ENCODE results near the gene ASB2. TPM values are rescaled to one million over a fixed set of nuclear protein-coding genes. Genes with fewer than 3 reads are reported as not detected.

ASB2 gene
- total and polyA plus RNA-seq, 2 donors (not counting 1 experiment from before 2014, with no cell fraction given): 0.99 to 1.5 TPM

GRCh38 chr14:94022532-94023411, 46.4 kb upstream of the ASB2 start:
- H3K4me3 ChIP-seq (replicated peaks in 1 of 4; ENCODE audit: control extremely low read depth in 1 of 4, insufficient read depth in 1 of 4, low read depth in 3 of 4, low read length in 4 of 4): no peak overlapping the region

GRCh38 chr14:94021416-94022157, 45.2 kb upstream of the ASB2 start:
- Histone ChIP-seq H4K20me1 (ENCODE audit: control insufficient read depth, extremely low read depth, insufficient read depth, low read length) (no peaks in the 10 kb centered on the region), H3K36me3 (ENCODE audit: control insufficient read depth, insufficient read depth, low read length) (no peaks in the 10 kb centered on the region), H2AFZ (ENCODE audit: low read length) (no peak overlapping the region), H3K27me3 (ENCODE audit: control insufficient read depth, insufficient read depth, low read length) (peaks cover 3% of the 10 kb centered on the region), H3K9ac (ENCODE audit: insufficient read depth, low read length) (no peak overlapping the region), H3K9me3 (ENCODE audit: control insufficient read depth, insufficient read depth, low read depth, low read length) (no peaks in the 10 kb centered on the region), H3K4me1 (ENCODE audit: control insufficient read depth, extremely low read depth, insufficient read depth, low read length) (no peaks in the 10 kb centered on the region), H3K27ac (ENCODE audit: insufficient read depth, low read length) (no peak overlapping the region), H3K79me2 (ENCODE audit: control insufficient read depth, insufficient read depth, low read length) (no peaks in the 10 kb centered on the region), H3K4me3 (replicated peaks in 1 of 4; ENCODE audit: control extremely low read depth in 1 of 4, insufficient read depth in 1 of 4, low read depth in 3 of 4, low read length in 4 of 4) (no peak overlapping the region), H3K4me2 (ENCODE audit: extremely low read depth, insufficient read depth, low read length) (no peak overlapping the region)
- DNase-seq (ENCODE audit: low read depth in 2 of 2): peak in 1 of 2 donors; percentile 23
- no peak for TF ChIP-seq EZH2 (IDR thresholded peaks at IDR 0.05; ENCODE audit: low read length, missing control alignments)
- no peak for TF ChIP-seq CTCF (conservative IDR thresholded peaks at IDR 0.05 in 1 of 2, IDR thresholded peaks at IDR 0.05 in 1 of 2; ENCODE audit: low read depth in 1 of 2, low read length in 2 of 2)

More at GRCh38 chr14:94022532-94023411, 46.4 kb upstream of the ASB2 start:
- DNase-seq (ENCODE audit: low read depth in 2 of 2): no peak
- H3K4me2 ChIP-seq (ENCODE audit: extremely low read depth, insufficient read depth, low read length): no peak overlapping the region
- no peaks in the 10 kb centered on the region for H3K36me3 ChIP-seq (ENCODE audit: control insufficient read depth, insufficient read depth, low read length)
- peaks cover 3% of the 10 kb centered on the region for H3K27me3 ChIP-seq (ENCODE audit: control insufficient read depth, insufficient read depth, low read length)
- TF ChIP-seq EZH2 (IDR thresholded peaks at IDR 0.05; ENCODE audit: low read length, missing control alignments) (no peak), CTCF (conservative IDR thresholded peaks at IDR 0.05 in 1 of 2, IDR thresholded peaks at IDR 0.05 in 1 of 2; ENCODE audit: low read depth in 1 of 2, low read length in 2 of 2) (no peak)
- H2AFZ ChIP-seq (ENCODE audit: low read length): no peak overlapping the region
- no peak overlapping the region for H3K9ac ChIP-seq (ENCODE audit: insufficient read depth, low read length)
- no peaks in the 10 kb centered on the region for H3K79me2 ChIP-seq (ENCODE audit: control insufficient read depth, insufficient read depth, low read length)
- H4K20me1 ChIP-seq (ENCODE audit: control insufficient read depth, extremely low read depth, insufficient read depth, low read length): no peaks in the 10 kb centered on the region
- H3K4me1 ChIP-seq (ENCODE audit: control insufficient read depth, extremely low read depth, insufficient read depth, low read length): no peaks in the 10 kb centered on the region
- no peak overlapping the region for H3K27ac ChIP-seq (ENCODE audit: insufficient read depth, low read length)
- H3K9me3 ChIP-seq (ENCODE audit: control insufficient read depth, insufficient read depth, low read depth, low read length): no peaks in the 10 kb centered on the region

- DNase-seq (ENCODE audit: low read depth in 2 of 2): peak in 1 of 2 donors; percentile 67
Measured at GRCh38 chr14:94021001-94021400, 44.6 kb upstream of the ASB2 start.

More at GRCh38 chr14:94021001-94021400, 44.6 kb upstream of the ASB2 start:
- Histone ChIP-seq H3K4me2 (ENCODE audit: extremely low read depth, insufficient read depth, low read length) (no peak overlapping the region), H3K36me3 (ENCODE audit: control insufficient read depth, insufficient read depth, low read length) (no peaks in the 10 kb centered on the region), H3K9ac (ENCODE audit: insufficient read depth, low read length) (no peak overlapping the region), H3K4me3 (replicated peaks in 1 of 4; ENCODE audit: control extremely low read depth in 1 of 4, insufficient read depth in 1 of 4, low read depth in 3 of 4, low read length in 4 of 4) (no peak overlapping the region), H3K9me3 (ENCODE audit: control insufficient read depth, insufficient read depth, low read depth, low read length) (no peaks in the 10 kb centered on the region), H3K79me2 (ENCODE audit: control insufficient read depth, insufficient read depth, low read length) (no peaks in the 10 kb centered on the region), H2AFZ (ENCODE audit: low read length) (no peak overlapping the region), H3K4me1 (ENCODE audit: control insufficient read depth, extremely low read depth, insufficient read depth, low read length) (no peaks in the 10 kb centered on the region), H4K20me1 (ENCODE audit: control insufficient read depth, extremely low read depth, insufficient read depth, low read length) (no peaks in the 10 kb centered on the region), H3K27ac (ENCODE audit: insufficient read depth, low read length) (no peak overlapping the region), H3K27me3 (ENCODE audit: control insufficient read depth, insufficient read depth, low read length) (peaks cover 5% of the 10 kb centered on the region)
- no peak for TF ChIP-seq EZH2 (IDR thresholded peaks at IDR 0.05; ENCODE audit: low read length, missing control alignments)
- no peak for TF ChIP-seq CTCF (conservative IDR thresholded peaks at IDR 0.05 in 1 of 2, IDR thresholded peaks at IDR 0.05 in 1 of 2; ENCODE audit: low read depth in 1 of 2, low read length in 2 of 2)
